Activated T-cell treated with anti-CD3 and anti-CD28 coated beads, Interleukin-2, amount 50 U/mL, for 1 hour (primary cell): Measurements from ENCODE around the gene ASB1.
A peak's percentile ranks its signal among the peaks of the same experiment; 100 is the strongest.
"Not testable (repeated sequence)": the region's sequence is repeated elsewhere in the genome, so short reads cannot be mapped to it uniquely, and the experiment has no call there.

Experiments used
- DNase-seq: peaks from one replicate; pipeline ENCODE4 v3.0.0-alpha.2; 2020

Gene ASB1

DNA sequence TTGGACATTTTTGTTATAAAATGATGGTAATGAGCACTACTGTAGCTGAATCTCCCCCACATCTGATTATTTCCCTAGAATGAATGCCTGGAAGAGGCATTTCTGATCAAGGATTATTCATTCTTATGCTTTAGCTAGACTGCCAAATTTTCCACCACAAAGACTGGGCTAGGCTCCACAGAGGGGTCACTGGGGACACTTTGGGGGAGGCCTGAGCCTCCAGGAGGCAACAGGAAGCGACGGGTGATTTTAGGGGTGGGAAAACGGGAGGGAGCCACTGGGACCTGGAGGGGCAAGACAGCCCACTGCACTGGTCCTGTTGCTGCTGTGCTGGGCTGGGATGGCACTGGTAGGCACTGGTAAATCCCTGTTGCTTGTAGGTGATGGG, 2.4 kb upstream of the ASB1 start:
- DNase-seq: no peak

DNA sequence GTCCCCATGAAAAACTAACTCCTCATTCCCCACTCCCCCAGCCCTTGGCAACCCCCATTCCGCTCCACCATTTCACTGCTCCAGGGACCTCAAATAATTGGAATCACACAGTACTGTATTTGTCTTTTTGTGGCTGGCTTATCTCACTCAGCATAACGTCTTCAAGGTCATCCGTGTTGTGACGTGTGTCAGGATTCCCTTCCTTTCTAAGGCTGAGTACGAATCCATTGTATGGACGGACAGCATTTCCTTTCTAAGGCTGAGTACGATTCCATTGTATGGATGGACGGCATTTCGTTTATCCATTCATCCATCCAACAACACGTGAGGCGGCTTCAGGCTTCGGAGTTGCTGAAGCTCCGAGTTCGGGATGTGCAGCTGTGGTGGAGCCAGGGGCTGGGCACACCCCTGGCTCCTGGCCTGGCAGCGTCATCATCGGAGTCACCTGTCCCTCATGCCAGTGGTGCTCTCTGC, 1.2 kb upstream of the ASB1 start:
- no peak for DNase-seq

- no peak for DNase-seq
Observed at GRCh38 chr2:238425979-238426567, 654 bp upstream of the ASB1 start.

- DNase-seq: no peak
Observed at GRCh38 chr2:238427435-238428162, 872 bp downstream of the ASB1 start.

DNA sequence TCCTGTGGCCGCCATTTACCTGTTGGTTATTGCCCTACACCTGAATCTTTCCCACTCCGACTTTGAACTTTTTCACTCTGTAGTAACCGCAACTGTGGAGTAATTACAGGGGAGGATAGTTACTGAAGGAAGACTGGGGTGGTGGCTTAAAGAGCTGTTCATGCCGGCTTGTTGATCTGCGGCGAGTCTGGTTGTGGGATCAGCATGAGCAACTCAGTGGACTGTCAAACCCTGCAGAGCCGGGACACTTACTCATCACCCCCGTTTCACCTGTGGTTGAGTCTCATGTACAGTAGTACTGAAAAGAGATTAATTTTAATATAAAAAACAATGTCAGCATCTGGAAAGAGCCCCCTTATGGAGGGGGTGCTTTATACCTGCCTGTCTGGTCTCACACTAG, 2.1 kb downstream of the ASB1 start:
- DNase-seq: no peak

- DNase-seq: no peak
Observed at GRCh38 chr2:238430781-238431180, 4.1 kb downstream of the ASB1 start.

- no peak for DNase-seq
Observed at GRCh38 chr2:238431456-238431855, 4.7 kb downstream of the ASB1 start.

DNA sequence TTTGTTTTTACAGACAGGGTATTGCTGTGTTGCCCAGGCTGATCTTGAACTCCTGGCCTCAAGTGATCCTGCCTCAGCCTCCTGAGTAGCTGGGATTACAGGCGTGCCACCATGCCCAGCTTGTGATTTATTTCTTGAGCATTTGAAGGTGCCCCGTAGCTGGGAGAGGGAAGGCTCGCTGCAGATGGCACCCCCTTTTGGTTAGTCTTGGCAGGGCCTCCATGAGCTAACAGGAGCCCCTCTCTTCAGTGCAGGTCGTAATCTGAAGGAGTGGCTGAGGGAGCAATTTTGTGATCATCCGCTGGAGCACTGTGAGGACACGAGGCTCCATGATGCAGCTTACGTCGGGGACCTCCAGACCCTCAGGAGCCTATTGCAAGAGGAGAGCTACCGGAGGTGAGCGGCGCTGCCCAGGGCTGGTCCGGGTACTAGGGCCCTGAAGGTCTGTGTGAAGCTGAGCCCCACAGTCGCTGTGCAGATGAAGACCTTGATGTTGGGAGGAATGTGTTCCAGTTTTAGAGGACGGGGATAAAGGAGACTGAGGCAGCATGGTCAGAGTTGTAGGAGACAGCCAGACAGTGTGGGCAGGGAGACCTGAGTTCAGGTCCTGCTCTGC, 6.7 kb downstream of the ASB1 start:
- no peak for DNase-seq

GRCh38 chr2:238433941-238434845, 7.5 kb downstream of the ASB1 start:
- DNase-seq: no peak

GRCh38 chr2:238434846-238435751, 8.4 kb downstream of the ASB1 start:
- no peak for DNase-seq

- DNase-seq: no peak
Observed at GRCh38 chr2:238435752-238436096, 9.0 kb downstream of the ASB1 start.

DNA sequence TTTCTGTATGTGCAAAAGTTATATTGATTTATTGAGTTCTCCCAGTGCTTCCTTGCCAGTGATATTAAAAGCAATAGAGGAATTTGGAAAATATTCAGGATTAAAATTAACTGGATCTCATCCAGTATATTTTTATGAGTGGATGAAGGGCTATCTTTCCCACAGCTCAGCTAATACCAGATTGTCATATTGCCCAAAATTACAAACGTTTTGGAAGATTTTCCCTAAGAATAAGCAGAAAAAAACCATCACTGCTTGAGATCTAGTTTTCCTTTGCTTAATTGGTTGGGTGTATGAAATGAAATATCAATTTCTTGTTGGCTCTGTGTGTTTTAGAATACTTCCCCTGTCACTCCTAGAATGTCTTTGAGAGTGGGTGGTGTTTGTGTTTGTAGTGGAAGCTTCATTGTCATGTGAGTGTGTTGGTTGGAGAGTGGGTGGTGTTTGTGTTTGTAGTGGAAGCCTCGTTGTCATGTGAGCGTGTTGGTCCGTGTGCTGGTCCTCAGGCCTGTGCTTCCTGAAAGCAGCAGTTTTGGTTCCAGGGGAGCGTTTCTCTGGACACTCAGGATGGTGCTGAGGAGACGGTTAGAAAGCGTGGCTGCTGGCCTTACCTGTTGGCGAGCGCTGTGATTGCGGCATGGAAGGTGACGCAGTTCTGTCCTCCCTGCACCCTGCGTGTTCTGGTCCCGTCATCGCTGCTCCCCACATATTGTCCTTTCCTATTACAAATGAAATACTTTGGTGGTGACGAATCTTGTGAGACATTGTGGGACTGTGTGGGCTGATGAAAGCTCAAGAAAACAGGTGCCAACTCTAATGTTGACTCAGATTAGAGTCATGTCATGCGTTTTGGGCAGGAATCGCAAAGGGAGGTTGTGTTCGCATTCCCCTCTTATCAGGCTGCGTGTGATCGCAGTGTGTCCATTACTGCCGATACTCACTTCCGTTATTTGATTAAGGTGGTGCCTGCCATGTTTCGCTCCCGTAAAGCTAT, 12.4 kb downstream of the ASB1 start:
- DNase-seq: peak; percentile 44

GRCh38 chr2:238439917-238440316, 13.2 kb downstream of the ASB1 start:
- no peak for DNase-seq

- DNase-seq: no peak
Observed at GRCh38 chr2:238440331-238440730, 13.6 kb downstream of the ASB1 start.

DNA sequence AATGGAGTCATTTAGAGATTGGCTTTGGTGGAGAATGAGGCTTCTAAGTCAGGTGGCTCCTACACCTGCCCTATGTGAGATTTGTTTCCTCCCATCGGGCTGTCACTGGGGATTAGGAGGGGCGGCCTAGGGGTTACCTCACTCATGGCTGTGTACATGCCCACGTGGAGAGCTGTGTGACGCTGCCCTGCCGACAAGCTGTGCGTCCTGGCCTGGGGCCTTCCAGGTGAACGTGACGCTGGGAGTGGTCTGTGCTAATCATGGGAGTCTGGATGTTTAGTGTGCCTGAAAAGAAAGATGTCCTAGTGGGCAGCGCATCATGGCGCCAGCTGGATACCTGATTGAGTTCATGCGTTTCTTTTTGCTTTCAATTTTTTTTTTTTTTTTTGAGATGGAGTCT, 14.0 kb downstream of the ASB1 start:
- DNase-seq: no peak

- no peak for DNase-seq
Observed at GRCh38 chr2:238441262-238442114, 14.8 kb downstream of the ASB1 start.

- not testable (repeated sequence) for DNase-seq
Observed at GRCh38 chr2:238442257-238442656, 15.5 kb downstream of the ASB1 start.

DNA sequence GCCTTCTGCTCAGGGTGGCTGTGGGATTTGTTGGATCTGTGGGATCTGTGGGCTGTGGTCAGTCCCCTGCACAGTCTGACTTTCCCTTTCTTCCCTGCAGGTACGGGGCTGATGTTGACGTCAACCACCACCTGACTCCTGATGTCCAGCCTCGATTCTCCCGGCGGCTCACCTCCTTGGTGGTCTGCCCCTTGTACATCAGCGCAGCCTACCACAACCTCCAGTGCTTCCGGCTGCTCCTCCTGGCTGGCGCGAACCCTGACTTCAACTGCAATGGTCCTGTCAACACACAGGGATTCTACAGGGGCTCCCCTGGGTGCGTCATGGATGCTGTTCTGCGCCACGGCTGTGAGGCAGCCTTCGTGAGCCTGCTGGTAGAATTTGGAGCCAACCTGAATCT, 17.5 kb downstream of the ASB1 start:
- no peak for DNase-seq

- DNase-seq: no peak
Observed at GRCh38 chr2:238445409-238446190, 18.9 kb downstream of the ASB1 start.
